GM18526 (cell line): ENCODE results near the gene TDRD7.

Experiments
- POLR2A ChIP-seq: IDR thresholded peaks from 3 replicates; pipeline ENCODE4 v1.6.1; 2011; ENCODE audit not compliant: insufficient read length; ENCODE audit errors: extremely low read depth

TDRD7 gene

DNA sequence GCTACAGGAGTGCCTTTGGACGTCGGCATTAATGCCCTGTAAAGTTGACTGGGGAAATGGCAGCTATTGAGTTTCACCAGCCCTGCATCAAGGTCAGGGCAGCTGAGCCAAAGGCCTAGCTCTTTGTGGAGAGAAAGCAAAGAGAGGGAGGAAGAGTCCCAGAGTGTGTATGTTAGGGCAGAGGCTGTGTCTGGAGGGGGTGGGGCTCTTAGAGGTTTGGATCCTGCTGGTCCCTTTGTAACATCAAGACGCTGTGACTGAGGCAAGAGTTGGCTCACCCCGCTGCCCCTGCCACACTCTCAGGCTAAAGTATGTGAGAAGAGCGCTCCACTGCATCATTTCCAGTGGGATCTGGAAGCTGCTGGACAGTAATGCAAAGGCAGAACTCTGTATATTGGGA, 123.9 kb downstream of the TDRD7 start:
- no peak for TF ChIP-seq POLR2A

DNA sequence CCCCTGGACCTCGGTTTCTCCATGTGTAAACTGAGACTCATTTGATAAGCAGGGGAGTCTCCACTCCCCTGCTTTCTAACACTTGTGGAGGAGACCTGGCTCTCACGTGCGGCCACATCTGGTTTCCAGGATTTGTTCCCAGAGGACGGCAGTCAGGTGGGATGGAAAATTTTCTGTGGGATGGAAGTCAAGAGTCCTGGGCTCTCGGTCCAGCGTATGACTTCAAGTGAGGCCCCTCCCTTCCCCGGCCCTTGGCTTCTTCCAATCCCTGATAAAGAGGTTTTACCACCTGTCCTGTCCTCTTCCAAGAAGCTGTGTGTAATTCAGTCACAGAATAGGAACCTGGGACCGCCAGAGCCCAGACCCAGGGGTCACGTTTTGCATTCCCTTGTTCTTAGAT, 124.6 kb downstream of the TDRD7 start:
- TF ChIP-seq POLR2A = no peak

- no peak for TF ChIP-seq POLR2A
Observed at GRCh38 chr9:97543561-97543960, 131.7 kb downstream of the TDRD7 start.

DNA sequence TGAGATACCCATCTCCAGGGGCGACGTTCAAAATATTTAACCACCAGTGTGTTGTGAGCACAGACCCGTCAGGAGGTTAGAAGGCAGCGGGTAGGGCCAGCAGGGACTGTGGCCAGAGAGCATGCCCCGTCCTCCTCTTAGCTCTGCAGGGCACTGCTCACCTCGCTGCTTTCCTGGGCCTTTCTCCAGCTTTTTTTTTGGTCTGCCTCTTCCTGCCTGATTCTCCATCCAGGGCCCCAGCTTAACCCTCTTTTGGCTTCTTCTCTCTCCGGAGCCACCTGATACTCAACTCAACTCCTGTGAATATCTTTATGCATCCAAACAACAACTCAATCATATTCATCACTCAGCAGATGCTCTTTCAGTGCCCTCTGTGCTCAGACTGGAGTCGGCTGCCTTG, 133.6 kb downstream of the TDRD7 start:
- TF ChIP-seq POLR2A = no peak
